T-cell (primary cell): ENCODE data around the gene FBXO48. TPM values are rescaled to one million over a fixed set of nuclear protein-coding genes. Genes with fewer than 3 reads are reported as not detected.
"Not testable (repeated sequence)": the region's sequence is repeated elsewhere in the genome, so short reads cannot be mapped to it uniquely, and the experiment has no call there.

Experiments
- ATAC-seq, 4 experiments: fragments of 200-7000 bp in 3 of 4; fragments of 150-1000 bp in 1 of 4; cut with Tn5 transposase; replicated peaks in 1 of 4; 1 replicate in 3 of 4; 2 replicates in 1 of 4; pipeline ENCODE4 v1.10.0; 2021; ENCODE audit warnings: moderate library complexity in 3 of 4, mild to moderate bottlenecking in 2 of 4, moderate number of reproducible peaks in 1 of 4
- CTCF ChIA-PET, 2 donors: fragments of 300-600 bp; sonication (Branson Sonifier 250); formaldehyde crosslinking; loops; one replicate each; lab custom pipeline; 2022; ENCODE audit warnings: antibody characterized with exemption in 2 of 2; lab: Charles Lee
- POLR2A ChIA-PET, 2 donors: fragments of 300-600 bp; sonication (Branson Sonifier 250); formaldehyde crosslinking; loops; one replicate each; lab custom pipeline; 2022; ENCODE audit warnings: antibody characterized with exemption in 2 of 2; lab: Charles Lee
- DNase-seq, 35 experiments: peaks; one replicate each; pipeline versions ENCODE4 v3.0.0 to v3.0.0-alpha.2; 2013 to 2023
- H3K27ac ChIP-seq: one replicate; pipeline ENCODE4 v1.5.1; 2013; ENCODE audit warnings: low read length
- H3K27me3 ChIP-seq, 2 experiments: replicated peaks in 1 of 2; 1 replicate in 1 of 2; 2 replicates in 1 of 2; pipeline versions ENCODE4 v1.6.1 to v1.7.0; 2013; ENCODE audit warnings: low read length in 1 of 2, mixed read lengths in 1 of 2; ENCODE audit not compliant: control insufficient read depth in 2 of 2, insufficient read depth in 2 of 2; ENCODE audit errors: extremely low read depth in 1 of 2
- H3K36me3 ChIP-seq, 2 donors: 1 replicate in 1 of 2; 2 replicates in 1 of 2; pipeline versions ENCODE4 v1.6.1 to v1.7.0; 2013; ENCODE audit warnings: low read length in 1 of 2; ENCODE audit not compliant: control insufficient read depth in 2 of 2, insufficient read depth in 1 of 2; ENCODE audit errors: extremely low read depth in 1 of 2
- H3K4me1 ChIP-seq, 2 experiments: 1 replicate in 1 of 2; 2 replicates in 1 of 2; pipeline versions ENCODE4 v1.6.1 to v1.7.0; 2013; ENCODE audit warnings: low read length in 2 of 2, mixed read lengths in 1 of 2; ENCODE audit not compliant: insufficient read depth in 2 of 2, control insufficient read depth in 1 of 2; ENCODE audit errors: extremely low read depth in 1 of 2
- H3K4me3 ChIP-seq, 2 donors: 1 replicate in 1 of 2; 2 replicates in 1 of 2; pipeline versions ENCODE4 v1.5.1 to v1.7.0; 2013; ENCODE audit warnings: mild to moderate bottlenecking in 2 of 2, low read length in 1 of 2, moderate library complexity in 1 of 2; ENCODE audit not compliant: control insufficient read depth in 1 of 2; ENCODE audit errors: extremely low read depth in 1 of 2
- H3K9me3 ChIP-seq: 2 replicates; pipeline ENCODE4 v1.7.0; 2013
- H3K27ac Mint-ChIP-seq, 2 donors: one replicate each; pipeline ENCODE4 v1.8.0; 2020 to 2021; ENCODE audit warnings: mild to moderate bottlenecking in 2 of 2, mixed read lengths in 2 of 2
- H3K27me3 Mint-ChIP-seq, 2 donors: one replicate each; pipeline ENCODE4 v1.8.0; 2021 to 2022; ENCODE audit warnings: mixed read lengths in 2 of 2
- H3K36me3 Mint-ChIP-seq: one replicate; pipeline ENCODE4 v1.8.0; 2021; ENCODE audit warnings: mixed read lengths
- H3K4me1 Mint-ChIP-seq, 3 donors: one replicate each; pipeline ENCODE4 v1.8.0; 2020 to 2022; ENCODE audit warnings: mixed read lengths in 3 of 3, mild to moderate bottlenecking in 1 of 3
- H3K4me3 Mint-ChIP-seq, 3 donors: one replicate each; pipeline ENCODE4 v1.8.0; 2020 to 2022; ENCODE audit warnings: mild to moderate bottlenecking in 3 of 3, mixed read lengths in 3 of 3, moderate library complexity in 3 of 3
- H3K9me3 Mint-ChIP-seq, 3 donors: one replicate each; pipeline ENCODE4 v1.8.0; 2020 to 2022; ENCODE audit warnings: mixed read lengths in 3 of 3
- WGBS: methylation state at CpG from one replicate; pipeline ENCODE4 v1.1.5; 2013; ENCODE audit warnings: missing lambda C conversion rate; ENCODE audit not compliant: insufficient coverage; 5-methylcytosine and 5-hydroxymethylcytosine counted together
- total RNA-seq, 35 experiments: library from RNA in 6 of 35; stranded (reverse) in 6 of 35; fragments of 120-200 nt in 1 of 35; gene quantifications; one replicate each; pipeline versions ENCODE4 v1.2.1 to v1.2.4 and lab custom pipeline; 2013 to 2026

The FBXO48 gene
- total RNA-seq, 5 donors from 2014 or later (not counting 1 experiment from before 2014, with no cell fraction given) = 1.8 to 4.5 (median 4.5) TPM

GRCh38 chr2:68489282-68489681 lies 22.2 kb upstream of the FBXO48 start:
- ChIA-PET CTCF (interaction anchor here in 1 of 2 donors (2.4 to 2.9 kb wide), 3 partner anchors 23 to 436 kb away, joined by 14 to 50 read pairs (median 24); partner anchors contain the start of genes APLF and FBXO48), POLR2A (no interaction called here)
- Histone ChIP-seq H3K36me3 (no peaks in the 10 kb centered on the region), H3K27me3 (no peaks in the 10 kb centered on the region), H3K27ac (no peak overlapping the region), H3K4me1 (no peaks in the 10 kb centered on the region), H3K9me3 (no peaks in the 10 kb centered on the region), H3K4me3 (no peak overlapping the region)
- peaks cover 5% of the 10 kb centered on the region for H3K36me3 Mint-ChIP-seq
- no peak for DNase-seq
- ATAC-seq = no peak
- no peaks in the 10 kb centered on the region for H3K27me3 Mint-ChIP-seq
- no peak overlapping the region for H3K27ac Mint-ChIP-seq
- peaks cover 4 to 6% (median 5%) of the 10 kb centered on the region in 3 donors for H3K4me1 Mint-ChIP-seq
- WGBS = no CpG with 5 or more reads among the region's 1 CpG
- no peak overlapping the region for H3K4me3 Mint-ChIP-seq
- no peaks in the 10 kb centered on the region for H3K9me3 Mint-ChIP-seq

DNA sequence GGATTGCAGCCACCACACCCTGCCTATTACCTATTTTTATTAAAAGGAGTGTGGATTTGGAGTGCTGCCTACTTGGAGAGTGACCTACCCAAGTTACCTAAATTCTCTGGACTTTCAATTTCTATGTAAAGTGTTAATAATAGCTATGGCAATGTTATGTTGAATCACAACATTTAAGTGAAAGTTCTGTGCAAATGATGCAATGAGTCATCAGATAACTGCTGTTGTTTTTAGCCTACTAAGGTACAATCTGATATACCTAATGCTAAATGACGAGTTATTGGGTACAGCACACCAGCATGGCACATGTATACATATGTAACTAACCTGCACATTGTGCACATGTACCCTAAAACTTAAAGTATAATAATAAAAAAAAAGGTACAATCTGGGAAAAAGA lies 21.5 kb upstream of the FBXO48 start:
- H3K36me3 ChIP-seq, H3K27me3 ChIP-seq, H3K9me3 ChIP-seq, H3K4me3 ChIP-seq, H3K4me3 Mint-ChIP-seq, H3K27ac Mint-ChIP-seq, POLR2A ChIA-PET, DNase-seq, ATAC-seq, H3K4me1 Mint-ChIP-seq, H3K27me3 Mint-ChIP-seq, H3K4me1 ChIP-seq, H3K27ac ChIP-seq, H3K36me3 Mint-ChIP-seq, H3K9me3 Mint-ChIP-seq: not testable (repeated sequence)
- no CpG with 5 or more reads among the region's 1 CpG for WGBS
- CTCF ChIA-PET = interaction anchor here (0.8 to 2.9 kb wide), 8 partner anchors 14 to 437 kb away, joined by 4 to 50 read pairs (median 10); partner anchors contain the start of genes APLF (in 1 of the 2) and FBXO48 (in 1 of the 2)

GRCh38 chr2:68487773-68488355 lies 20.8 kb upstream of the FBXO48 start:
- Histone ChIP-seq H3K4me1 (no peaks in the 10 kb centered on the region), H3K27ac (no peak overlapping the region), H3K9me3 (no peaks in the 10 kb centered on the region), H3K4me3 (no peak overlapping the region), H3K36me3 (no peaks in the 10 kb centered on the region), H3K27me3 (no peaks in the 10 kb centered on the region)
- H3K4me3 Mint-ChIP-seq = no peak overlapping the region
- H3K27me3 Mint-ChIP-seq = no peaks in the 10 kb centered on the region
- 100% methylated on average over 1 of the region's 3 CpGs for WGBS
- H3K4me1 Mint-ChIP-seq = peaks cover 4 to 6% (median 5%) of the 10 kb centered on the region in 3 donors
- ATAC-seq (peak in 1 of 4 experiments; percentile 54), DNase-seq (peak in 1 of 35 experiments; percentile 52)
- no peaks in the 10 kb centered on the region for H3K36me3 Mint-ChIP-seq
- ChIA-PET POLR2A (interaction anchor here (0.5 to 1.1 kb wide), 3 partner anchors 21 to 264 kb away, joined by 3 to 5 read pairs (median 4); partner anchors contain the start of gene FBXO48 (in 1 of the 2)), CTCF (interaction anchor here (0.5 to 2.9 kb wide), 30 partner anchors 10 to 445 kb away, joined by 3 to 50 read pairs (median 4); partner anchors contain the start of genes APLF (in 1 of the 2) and FBXO48 (in 1 of the 2))
- H3K27ac Mint-ChIP-seq = peak overlapping the region in 1 of 2 donors; percentile 46
- no peaks in the 10 kb centered on the region for H3K9me3 Mint-ChIP-seq

- H3K4me3 ChIP-seq = no peak overlapping the region
- WGBS = 83% methylated on average over 3 of the region's 3 CpGs
- no peaks in the 10 kb centered on the region for H3K27me3 Mint-ChIP-seq
- H3K9me3 Mint-ChIP-seq = no peaks in the 10 kb centered on the region
- no peak overlapping the region for H3K27ac Mint-ChIP-seq
- no peaks in the 10 kb centered on the region for H3K36me3 ChIP-seq
- H3K4me1 ChIP-seq = no peaks in the 10 kb centered on the region
- POLR2A ChIA-PET = no interaction called here
- no peaks in the 10 kb centered on the region for H3K27me3 ChIP-seq
- H3K36me3 Mint-ChIP-seq = no peaks in the 10 kb centered on the region
- peaks cover 3 to 5% (median 3%) of the 10 kb centered on the region in 3 donors for H3K4me1 Mint-ChIP-seq
- no peak overlapping the region for H3K27ac ChIP-seq
- H3K9me3 ChIP-seq = no peaks in the 10 kb centered on the region
- DNase-seq (no peak), ATAC-seq (no peak)
- CTCF ChIA-PET = interaction anchor here in 1 of 2 donors (1.4 kb wide), 1 partner anchor 20 kb away, joined by 4 read pairs; no protein-coding TSS in a partner anchor
- no peak overlapping the region for H3K4me3 Mint-ChIP-seq
Measured at GRCh38 chr2:68483011-68483410, 15.9 kb upstream of the FBXO48 start.

GRCh38 chr2:68482296-68482820 lies 15.3 kb upstream of the FBXO48 start:
- DNase-seq (no peak), ATAC-seq (no peak)
- H3K9me3 ChIP-seq = no peaks in the 10 kb centered on the region
- Mint-ChIP-seq H3K4me3 (no peak overlapping the region), H3K36me3 (no peaks in the 10 kb centered on the region), H3K27ac (no peak overlapping the region), H3K4me1 (no peaks in the 10 kb centered on the region), H3K9me3 (no peaks in the 10 kb centered on the region), H3K27me3 (no peaks in the 10 kb centered on the region)
- ChIA-PET CTCF (interaction anchor here in 1 of 2 donors (1.4 kb wide), 1 partner anchor 19 kb away, joined by 4 read pairs; no protein-coding TSS in a partner anchor), POLR2A (no interaction called here)
- no peaks in the 10 kb centered on the region for H3K36me3 ChIP-seq
- no peak overlapping the region for H3K4me3 ChIP-seq
- WGBS = 100% methylated on average over 2 of the region's 2 CpGs
- no peaks in the 10 kb centered on the region for H3K27me3 ChIP-seq
- no peak overlapping the region for H3K27ac ChIP-seq
- H3K4me1 ChIP-seq = no peaks in the 10 kb centered on the region

DNA sequence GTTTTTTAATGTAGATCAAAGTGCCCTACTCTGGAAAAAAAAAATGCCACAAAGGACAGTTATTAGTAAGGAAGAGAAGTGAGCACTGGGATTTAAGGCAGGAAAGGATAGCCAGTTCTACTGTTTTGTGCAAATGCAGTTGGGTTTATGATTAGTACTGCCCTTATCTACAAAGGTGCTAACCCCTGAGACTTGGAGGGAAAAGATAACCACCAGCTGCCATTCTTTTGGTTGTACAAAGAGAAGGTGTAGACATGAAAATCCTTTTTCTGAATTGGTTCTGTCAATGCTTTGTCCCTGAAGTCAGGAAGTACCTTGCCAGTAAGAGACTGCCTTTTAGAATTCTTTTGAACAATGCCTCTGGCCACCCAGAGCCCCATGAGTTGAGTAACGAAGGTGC lies 11.6 kb upstream of the FBXO48 start:
- no CpG with 5 or more reads among the region's 1 CpG for WGBS
- DNase-seq (no peak), ATAC-seq (no peak)
- CTCF ChIA-PET = no interaction called here
- Mint-ChIP-seq H3K36me3 (no peaks in the 10 kb centered on the region), H3K9me3 (no peaks in the 10 kb centered on the region), H3K27me3 (no peaks in the 10 kb centered on the region), H3K4me1 (no peaks in the 10 kb centered on the region), H3K27ac (no peak overlapping the region), H3K4me3 (no peak overlapping the region)
- POLR2A ChIA-PET = no interaction called here
- Histone ChIP-seq H3K36me3 (no peaks in the 10 kb centered on the region), H3K9me3 (no peaks in the 10 kb centered on the region), H3K27me3 (no peaks in the 10 kb centered on the region), H3K4me3 (no peak overlapping the region), H3K27ac (no peak overlapping the region), H3K4me1 (no peaks in the 10 kb centered on the region)
